Lung (tissue), 12 donors: ENCODE measurements around the gene DYSF. TPM values are rescaled to one million over a fixed set of nuclear protein-coding genes. Genes with fewer than 3 reads are reported as not detected.

Experiments used
- ATAC-seq: fragments of 200-7000 bp; cut with Tn5 transposase; one replicate; pipeline ENCODE4 v1.9.1; 2020; ENCODE audit warnings: moderate number of reproducible peaks; ENCODE audit not compliant: insufficient read depth, low FRiP score
- DNase-seq, 3 donors: peaks; one replicate each; pipeline ENCODE4 v3.0.0-alpha.2; 2013 to 2017
- H3K27ac ChIP-seq, 2 donors: one replicate each; pipeline ENCODE4 v1.5.1; 2013; ENCODE audit warnings: mild to moderate bottlenecking in 2 of 2, moderate library complexity in 2 of 2, control low read depth in 1 of 2, inconsistent platforms in 1 of 2, low read depth in 1 of 2, low read length in 1 of 2
- H3K27me3 ChIP-seq, 3 donors: one replicate each; pipeline ENCODE4 v1.5.1; 2013; ENCODE audit warnings: low read length in 2 of 3; ENCODE audit not compliant: control insufficient read depth in 3 of 3, insufficient read depth in 3 of 3
- H3K36me3 ChIP-seq, 4 donors: one replicate each; pipeline ENCODE4 v1.5.1; 2013; ENCODE audit warnings: low read length in 4 of 4, mild to moderate bottlenecking in 1 of 4, moderate library complexity in 1 of 4; ENCODE audit not compliant: control insufficient read depth in 4 of 4, insufficient read depth in 4 of 4
- H3K4me1 ChIP-seq, 5 donors: one replicate each; pipeline ENCODE4 v1.5.1; 2013; ENCODE audit warnings: low read length in 5 of 5, mild to moderate bottlenecking in 2 of 5, moderate library complexity in 1 of 5; ENCODE audit not compliant: control insufficient read depth in 5 of 5, insufficient read depth in 5 of 5
- H3K4me3 ChIP-seq: one replicate; pipeline ENCODE4 v1.5.1; 2013; ENCODE audit warnings: mild to moderate bottlenecking, control low read depth, moderate library complexity
- H3K9ac ChIP-seq, 2 donors: one replicate each; pipeline ENCODE4 v1.5.1; 2013; ENCODE audit warnings: low read length in 2 of 2, control low read depth in 1 of 2; ENCODE audit not compliant: insufficient read depth in 1 of 2
- H3K9me3 ChIP-seq, 4 donors: one replicate each; pipeline ENCODE4 v1.5.1; 2013; ENCODE audit warnings: low read length in 3 of 4, mild to moderate bottlenecking in 1 of 4, moderate library complexity in 1 of 4; ENCODE audit not compliant: control insufficient read depth in 4 of 4, insufficient read depth in 3 of 4
- WGBS, 2 donors: extraction: QIAGEN DNeasy Blood & Tissue Kit; methylation state at CpG; one replicate each; pipeline ENCODE4 v1.1.7; 2013; 5-methylcytosine and 5-hydroxymethylcytosine counted together
- polyA plus RNA-seq, 2 donors: library from polyadenylated mRNA; stranded (reverse); fragments of 200-250 nt; gene quantifications; one replicate each; pipeline ENCODE4 v1.2.1, GENCODE V29; 2013
- total RNA-seq, 2 donors: library from RNA; depleted of rRNA in 1 of 2; stranded (reverse); fragments of >200 nt in 1 of 2; gene quantifications; one replicate each; pipeline ENCODE4 v1.2.1, GENCODE V29; 2014 to 2021
- TF ChIP-seq, protein P1 (sequence below): IDR thresholded peaks from 2 replicates; pipeline ENCODE4 v1.5.1; 2012; ENCODE audit warnings: mild to moderate bottlenecking; ENCODE audit errors: control extremely low read depth, extremely low read depth
- donor health status: control.
- donor health status: control.
- donor health status: Bipolar disorder and iron deficiency.
- donor health status: healthy.
- donor health status: DM: yes; HTN: yes; CAD: no.

The DYSF gene
- total and polyA plus RNA-seq, 4 donors = 12.9 to 56.2 (median 40.0) TPM

- no peaks in the 10 kb centered on the region for H3K27me3 ChIP-seq
- no peak for ATAC-seq
- no peak overlapping the region for H3K4me3 ChIP-seq
- no peak for DNase-seq
- H3K9me3 ChIP-seq = peaks cover 0 to 3% (median 0%) of the 10 kb centered on the region in 4 donors
- TF ChIP-seq, protein P1, sequence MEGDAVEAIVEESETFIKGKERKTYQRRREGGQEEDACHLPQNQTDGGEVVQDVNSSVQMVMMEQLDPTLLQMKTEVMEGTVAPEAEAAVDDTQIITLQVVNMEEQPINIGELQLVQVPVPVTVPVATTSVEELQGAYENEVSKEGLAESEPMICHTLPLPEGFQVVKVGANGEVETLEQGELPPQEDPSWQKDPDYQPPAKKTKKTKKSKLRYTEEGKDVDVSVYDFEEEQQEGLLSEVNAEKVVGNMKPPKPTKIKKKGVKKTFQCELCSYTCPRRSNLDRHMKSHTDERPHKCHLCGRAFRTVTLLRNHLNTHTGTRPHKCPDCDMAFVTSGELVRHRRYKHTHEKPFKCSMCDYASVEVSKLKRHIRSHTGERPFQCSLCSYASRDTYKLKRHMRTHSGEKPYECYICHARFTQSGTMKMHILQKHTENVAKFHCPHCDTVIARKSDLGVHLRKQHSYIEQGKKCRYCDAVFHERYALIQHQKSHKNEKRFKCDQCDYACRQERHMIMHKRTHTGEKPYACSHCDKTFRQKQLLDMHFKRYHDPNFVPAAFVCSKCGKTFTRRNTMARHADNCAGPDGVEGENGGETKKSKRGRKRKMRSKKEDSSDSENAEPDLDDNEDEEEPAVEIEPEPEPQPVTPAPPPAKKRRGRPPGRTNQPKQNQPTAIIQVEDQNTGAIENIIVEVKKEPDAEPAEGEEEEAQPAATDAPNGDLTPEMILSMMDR = no peak
- H3K36me3 ChIP-seq = peaks cover 0 to 16% (median 2%) of the 10 kb centered on the region in 4 donors
- no peak overlapping the region for H3K27ac ChIP-seq
- 90 to 97% methylated on average over 11 of the region's 11 CpGs for WGBS, 2 donors
- H3K9ac ChIP-seq = no peak overlapping the region
- H3K4me1 ChIP-seq = no peaks in the 10 kb centered on the region
Observed at GRCh38 chr2:71665168-71666093, 212.1 kb downstream of the DYSF start.

- Histone ChIP-seq H3K27me3 (no peaks in the 10 kb centered on the region), H3K4me1 (no peaks in the 10 kb centered on the region), H3K27ac (no peak overlapping the region), H3K4me3 (no peak overlapping the region), H3K9me3 (peaks cover 0 to 3% (median 0%) of the 10 kb centered on the region in 4 donors), H3K36me3 (peaks cover 0 to 21% (median 2%) of the 10 kb centered on the region in 4 donors), H3K9ac (no peak overlapping the region)
- DNase-seq (no peak), ATAC-seq (no peak)
- TF ChIP-seq, protein P1 = no peak
- WGBS, 2 donors = 94% methylated on average over 5 of the region's 5 CpGs
Observed at GRCh38 chr2:71666094-71666474, 212.7 kb downstream of the DYSF start.

- DNase-seq (no peak), ATAC-seq (no peak)
- H3K4me3 ChIP-seq = no peak overlapping the region
- peaks cover 0 to 3% (median 0%) of the 10 kb centered on the region in 4 donors for H3K9me3 ChIP-seq
- WGBS, 2 donors = 91 to 96% methylated on average over 15 of the region's 15 CpGs
- H3K36me3 ChIP-seq = peaks cover 0 to 21% (median 2%) of the 10 kb centered on the region in 4 donors
- TF ChIP-seq, protein P1 = no peak
- H3K27ac ChIP-seq = no peak overlapping the region
- H3K9ac ChIP-seq = no peak overlapping the region
- H3K4me1 ChIP-seq = no peaks in the 10 kb centered on the region
- no peaks in the 10 kb centered on the region for H3K27me3 ChIP-seq
Observed at GRCh38 chr2:71667256-71668182, 214.2 kb downstream of the DYSF start.
